Left hindlimb (tissue), 1 donor: Measurements from ENCODE around the gene ACER3.
"Not testable (repeated sequence)": the region's sequence is repeated elsewhere in the genome, so short reads cannot be mapped to it uniquely, and the experiment has no call there.

Experiments
- DNase-seq: peaks from one replicate; pipeline ENCODE4 v3.0.0-alpha.2; 2018

ACER3 gene

GRCh38 chr11:76860539-76861475 is at the start of gene ACER3:
Gene ACER3 (plus strand): TSS chr11:76860918. CDS start chr11:76860977, 59 bp downstream.
- peak; percentile 90 for DNase-seq

GRCh38 chr11:76811259-76811658 is 49.5 kb upstream of the ACER3 start:
- no peak for DNase-seq

GRCh38 chr11:76814414-76814813 is 46.3 kb upstream of the ACER3 start:
- no peak for DNase-seq

GRCh38 chr11:76815678-76816077 is 45.0 kb upstream of the ACER3 start:
- not testable (repeated sequence) for DNase-seq

GRCh38 chr11:76820184-76820566 is 40.5 kb upstream of the ACER3 start:
- DNase-seq: no peak

GRCh38 chr11:76821396-76821795 is 39.3 kb upstream of the ACER3 start:
- DNase-seq: not testable (repeated sequence)

GRCh38 chr11:76822406-76822805 is 38.3 kb upstream of the ACER3 start:
- DNase-seq: no peak

GRCh38 chr11:76823481-76824028 is 37.2 kb upstream of the ACER3 start:
- no peak for DNase-seq

GRCh38 chr11:76824083-76824939 is 36.4 kb upstream of the ACER3 start:
- DNase-seq: no peak

- no peak for DNase-seq
Observed at GRCh38 chr11:76824980-76825725, 35.6 kb upstream of the ACER3 start.

GRCh38 chr11:76825726-76826396 is 34.9 kb upstream of the ACER3 start:
- DNase-seq: no peak

- not testable (repeated sequence) for DNase-seq
Observed at GRCh38 chr11:76826508-76826907, 34.2 kb upstream of the ACER3 start.

- not testable (repeated sequence) for DNase-seq
Observed at GRCh38 chr11:76827005-76827404, 33.7 kb upstream of the ACER3 start.

GRCh38 chr11:76830639-76831327 is 29.9 kb upstream of the ACER3 start:
- no peak for DNase-seq

- no peak for DNase-seq
Observed at GRCh38 chr11:76831686-76832310, 28.9 kb upstream of the ACER3 start.

- DNase-seq: no peak
Observed at GRCh38 chr11:76832361-76832760, 28.4 kb upstream of the ACER3 start.

GRCh38 chr11:76834151-76834550 is 26.6 kb upstream of the ACER3 start:
- DNase-seq: no peak

- DNase-seq: no peak
Observed at GRCh38 chr11:76835036-76835435, 25.7 kb upstream of the ACER3 start.

GRCh38 chr11:76835928-76836612 is 24.6 kb upstream of the ACER3 start:
- peak; percentile 56 for DNase-seq

GRCh38 chr11:76836613-76837291 is 24.0 kb upstream of the ACER3 start:
- no peak for DNase-seq
